Measurements from ENCODE around the gene CCDC91.
A peak's percentile ranks its signal among the peaks of the same experiment; 100 is the strongest.
"Not testable (repeated sequence)": the region's sequence is repeated elsewhere in the genome, so short reads cannot be mapped to it uniquely, and the experiment has no call there.

Gene CCDC91

DNA sequence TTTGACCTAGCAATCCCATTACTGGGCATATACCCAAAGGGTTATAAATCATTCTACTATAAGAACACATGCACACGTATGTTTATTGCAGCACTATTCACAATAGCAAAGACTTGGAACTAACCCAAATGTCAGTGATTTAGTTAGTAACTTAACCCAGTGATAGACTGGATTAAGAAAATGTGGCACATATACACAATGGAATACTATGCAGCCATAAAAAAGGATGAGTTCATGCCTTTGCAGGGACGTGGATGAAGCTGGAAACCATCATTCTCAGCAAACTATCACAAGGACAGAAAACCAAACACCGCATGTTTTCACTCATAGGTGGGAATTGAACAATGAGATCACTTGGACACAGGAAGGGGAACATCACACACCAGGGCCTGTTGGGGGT lies 189.5 kb downstream of the CCDC91 start:
- not testable (repeated sequence) for DNase-seq

DNA sequence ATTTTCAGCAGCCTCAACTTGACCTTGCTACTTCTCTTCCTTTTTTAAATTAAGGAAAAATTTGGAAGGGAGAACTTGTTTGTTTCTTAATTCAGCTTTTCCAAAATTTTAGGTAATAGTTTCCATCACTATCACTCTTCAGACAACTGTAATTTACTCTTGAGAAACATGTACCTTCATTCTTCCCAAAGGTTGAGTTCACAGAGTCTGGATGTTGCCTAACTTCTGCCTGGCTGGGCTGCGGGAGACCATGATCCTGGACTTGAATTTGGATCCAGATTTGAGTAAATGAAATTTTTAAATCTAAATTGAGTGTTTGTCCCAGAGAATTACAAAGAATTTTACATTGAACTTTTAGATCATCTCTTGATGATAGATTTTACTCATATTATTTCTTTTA lies 193.1 kb downstream of the CCDC91 start:
- no peak for DNase-seq

DNA sequence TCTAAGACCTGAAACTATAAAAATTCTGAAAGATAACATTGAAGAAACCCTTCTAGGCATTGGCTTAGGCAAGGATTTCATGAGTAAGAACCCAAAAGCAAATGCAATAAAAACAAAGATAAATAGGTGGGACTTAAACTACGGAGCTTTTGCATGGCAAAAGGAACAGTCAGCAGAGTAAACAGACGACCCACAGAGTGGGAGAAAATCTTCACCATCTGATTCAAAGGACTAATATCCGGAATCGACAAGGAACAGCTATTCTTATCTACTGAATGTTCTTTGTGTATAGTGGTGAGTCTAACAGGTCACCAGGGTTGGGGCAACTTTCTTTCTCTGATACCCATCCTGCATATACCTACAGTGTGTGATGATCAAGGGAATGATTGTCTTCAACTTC lies 198.6 kb downstream of the CCDC91 start:
- DNase-seq, result no peak

DNA sequence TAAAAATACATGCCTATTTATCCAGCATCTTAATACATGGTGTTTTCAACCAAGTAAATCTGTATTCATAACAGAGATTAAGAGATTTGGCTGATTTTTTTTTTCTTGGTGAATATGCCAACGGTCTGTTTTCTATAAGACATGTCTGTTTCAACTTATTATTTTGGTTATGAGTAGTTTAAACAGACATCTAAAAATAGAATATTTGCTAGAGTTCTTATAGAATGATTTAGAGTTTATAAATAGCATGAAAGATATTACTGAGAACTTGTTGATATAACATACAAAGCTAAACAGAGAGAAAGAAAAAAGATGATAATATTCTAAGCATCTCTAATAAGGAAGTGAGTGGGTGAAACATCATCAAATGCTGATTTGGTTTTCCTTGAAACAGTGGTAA lies 199.9 kb downstream of the CCDC91 start:
- no peak for DNase-seq

DNA sequence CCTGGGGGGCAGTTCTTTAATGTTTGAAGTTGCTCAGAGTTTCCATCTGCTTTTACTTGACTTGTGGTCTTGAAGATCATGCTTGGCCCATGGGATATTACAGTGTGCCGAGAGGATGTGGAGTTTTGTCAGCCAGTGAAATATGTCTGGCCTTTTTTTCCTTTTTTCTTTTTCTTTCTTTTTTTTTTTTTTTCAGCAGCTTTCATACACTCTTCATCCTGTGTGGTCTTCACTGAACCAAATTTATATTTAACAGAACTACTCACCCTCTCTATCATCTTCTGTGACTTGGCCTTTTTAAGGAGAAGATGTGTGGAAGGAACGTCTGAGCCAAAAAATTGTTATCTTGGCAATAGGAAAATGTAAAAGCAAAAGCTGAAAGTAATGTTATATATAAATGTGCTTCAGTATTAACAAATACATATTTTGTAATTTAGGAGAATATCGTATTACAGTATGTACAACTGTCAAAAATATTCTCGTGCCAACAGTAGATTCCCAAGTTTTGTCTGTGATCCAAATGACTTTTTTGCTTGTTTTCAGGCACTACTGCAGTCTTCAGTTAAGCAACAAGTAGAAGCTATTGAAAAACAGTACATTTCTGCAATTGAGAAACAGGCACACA lies 200.6 kb downstream of the CCDC91 start:
- no peak for DNase-seq

DNA sequence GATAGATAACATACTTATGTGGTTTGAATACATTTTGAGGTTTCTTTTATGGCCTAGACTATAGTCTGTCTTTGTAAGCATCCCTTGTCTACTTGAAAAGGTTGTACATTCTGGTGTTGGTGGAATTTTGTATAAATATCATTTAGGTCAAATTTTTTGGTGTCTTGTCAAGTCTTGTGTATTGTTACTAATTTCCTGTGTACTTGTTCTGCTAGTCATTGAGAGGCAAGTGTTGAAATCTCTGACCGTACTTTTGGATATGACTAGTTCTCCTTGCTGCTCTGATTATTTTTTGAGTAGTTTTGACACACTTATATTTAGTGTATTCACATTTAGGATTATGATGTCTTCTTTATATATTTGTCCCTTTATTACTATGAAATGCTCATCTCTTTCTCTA lies 219.6 kb downstream of the CCDC91 start:
- DNase-seq, result no peak

DNA sequence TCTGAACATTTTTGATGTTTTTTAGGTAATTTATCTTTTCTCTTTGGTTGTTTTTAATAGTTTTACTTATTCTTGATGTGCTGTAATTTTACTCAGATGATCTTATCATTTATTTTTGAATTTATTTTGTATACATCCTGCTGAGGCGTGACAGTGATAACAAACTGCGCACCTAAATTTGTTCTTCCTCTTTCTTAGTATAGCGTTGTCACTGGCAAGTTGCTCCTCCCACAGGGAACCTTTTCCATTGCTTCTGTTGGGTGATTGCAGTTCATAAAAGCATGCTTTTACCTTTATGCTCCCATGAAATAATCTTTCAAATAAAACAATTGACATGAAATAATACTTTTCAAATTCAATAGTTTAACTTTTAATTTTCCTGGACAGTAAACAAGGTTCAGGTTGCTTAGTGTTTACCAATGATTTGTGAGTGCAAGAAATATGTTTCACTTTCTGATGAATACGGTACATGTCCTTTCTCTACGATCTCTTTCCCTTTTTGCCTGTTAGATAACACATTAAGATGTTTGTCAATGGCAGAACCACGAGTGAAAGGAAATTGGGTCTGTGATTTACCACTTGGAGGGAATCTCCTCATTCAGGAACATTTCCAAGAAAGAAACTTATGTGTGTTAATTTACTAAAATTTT lies 223.3 kb downstream of the CCDC91 start:
- DNase-seq, result no peak

DNA sequence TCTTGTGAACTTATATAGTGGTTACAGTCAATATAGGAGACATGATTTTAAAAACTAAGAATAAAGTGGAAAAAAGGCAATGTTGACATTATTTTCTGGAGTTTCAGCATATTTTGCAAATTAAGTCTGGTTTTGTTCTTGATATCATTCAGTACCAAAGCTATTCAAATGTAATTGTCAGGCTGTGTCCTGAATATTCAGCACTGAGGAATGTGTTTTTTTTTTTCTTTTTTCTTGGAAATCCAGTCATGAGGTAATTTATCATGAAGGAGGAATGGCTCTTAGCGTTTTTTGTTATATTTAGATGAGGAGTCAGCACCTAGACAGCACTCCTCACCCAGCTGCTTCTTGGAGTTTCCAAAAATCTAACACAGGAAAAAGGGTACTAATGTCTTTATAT lies 225.5 kb downstream of the CCDC91 start:
- DNase-seq, result no peak

DNA sequence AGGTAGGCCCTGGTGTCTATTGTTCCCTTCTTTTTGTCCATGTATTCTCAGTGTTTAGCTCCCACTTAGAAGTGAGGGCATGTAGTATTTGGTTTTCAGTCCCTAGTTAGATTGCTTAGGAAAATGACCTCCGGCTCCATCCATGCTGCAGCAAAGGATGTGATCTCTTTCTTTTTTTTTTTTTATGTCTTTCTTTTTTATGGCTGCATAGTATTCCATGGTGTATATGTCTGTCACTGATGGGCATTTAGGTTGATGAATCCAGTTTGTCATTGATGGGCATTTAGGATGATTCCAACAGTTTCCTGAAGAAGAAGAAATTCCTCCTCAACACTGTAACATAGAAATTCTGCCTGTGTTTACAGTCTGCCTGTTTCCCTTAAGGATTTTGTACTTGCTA lies 231.1 kb downstream of the CCDC91 start:
- DNase-seq, result no peak

DNA sequence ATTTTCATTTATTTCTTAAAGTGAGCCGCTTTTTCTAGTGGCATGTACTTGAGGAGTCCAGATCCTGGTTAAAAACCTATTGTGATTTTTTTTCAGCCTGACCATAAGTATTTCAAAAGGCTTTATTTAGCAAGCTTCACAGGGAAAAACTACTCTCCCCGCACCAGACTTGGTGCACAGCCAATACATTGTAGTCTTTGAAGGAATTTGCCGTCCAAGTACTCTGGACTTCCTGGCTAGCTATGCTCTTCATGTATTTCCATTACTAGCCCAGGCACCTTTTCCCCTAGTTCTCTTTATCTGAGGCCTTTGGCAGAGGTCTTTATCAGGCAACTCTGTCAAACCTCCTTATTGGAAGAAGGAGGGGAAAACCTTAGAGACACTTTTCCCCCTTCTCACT lies 234.7 kb downstream of the CCDC91 start:
- no peak for DNase-seq

DNA sequence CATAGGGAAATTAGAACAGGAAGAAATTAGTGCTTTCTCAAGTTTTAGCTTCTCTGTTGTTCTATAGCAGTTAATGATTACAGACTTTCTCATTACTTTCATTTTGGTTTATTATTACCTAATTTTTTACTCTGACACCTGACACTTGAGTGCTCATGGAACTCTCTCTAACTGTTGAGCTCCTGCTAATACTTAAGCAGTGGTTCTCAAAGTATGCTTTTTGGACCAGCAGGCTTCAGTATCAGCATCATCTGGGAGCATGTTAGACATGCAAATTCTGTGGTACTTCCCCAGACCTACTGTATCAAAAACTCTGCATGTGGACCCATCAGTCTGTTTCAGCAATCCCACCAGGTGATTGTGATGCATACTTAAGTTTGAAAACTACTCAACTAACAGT lies 235.3 kb downstream of the CCDC91 start:
- no peak for DNase-seq

DNA sequence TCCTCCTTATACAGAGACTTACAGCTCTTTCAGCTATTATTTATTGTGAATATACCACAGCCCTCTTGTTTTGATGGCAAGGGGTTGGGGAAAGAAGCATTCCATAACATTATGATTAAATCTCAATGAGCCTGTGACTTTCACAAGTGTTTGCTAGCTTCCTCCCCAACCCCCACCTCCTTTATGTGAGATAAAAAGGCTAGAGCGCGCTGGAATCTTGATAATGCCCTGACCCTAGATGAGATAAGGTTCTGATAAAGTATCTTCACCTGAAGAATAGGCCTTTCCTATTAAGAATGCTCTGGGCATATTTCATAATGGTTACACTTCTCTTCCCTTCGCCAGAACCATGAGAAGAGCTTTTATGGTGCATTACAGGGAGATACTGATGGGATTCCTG lies 236.8 kb downstream of the CCDC91 start:
- no peak for DNase-seq

DNA sequence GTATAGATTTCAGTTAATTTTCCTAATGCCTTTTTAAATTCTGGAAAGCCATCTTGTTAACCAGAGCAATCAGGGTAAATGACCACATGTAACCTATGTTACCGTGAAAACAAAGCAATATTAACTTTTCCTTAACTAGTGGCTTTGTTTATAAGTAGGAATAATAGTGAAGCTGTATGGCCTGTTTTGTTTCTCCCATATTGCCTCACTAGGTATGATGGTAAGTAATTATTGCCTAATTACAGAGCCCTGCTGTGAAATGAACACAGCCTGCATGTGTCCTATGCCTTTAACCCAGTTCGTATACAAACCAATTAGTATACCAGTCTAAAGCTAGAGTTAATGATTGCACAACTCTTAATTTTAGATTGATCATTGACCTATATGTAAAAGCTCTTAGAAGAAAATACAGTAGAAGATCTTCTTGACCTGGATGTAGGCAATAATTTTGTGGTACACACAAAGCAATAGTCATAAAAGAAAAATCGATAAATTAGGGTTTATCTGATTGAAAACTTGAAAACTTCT lies 249.9 kb downstream of the CCDC91 start:
- no peak for DNase-seq

DNA sequence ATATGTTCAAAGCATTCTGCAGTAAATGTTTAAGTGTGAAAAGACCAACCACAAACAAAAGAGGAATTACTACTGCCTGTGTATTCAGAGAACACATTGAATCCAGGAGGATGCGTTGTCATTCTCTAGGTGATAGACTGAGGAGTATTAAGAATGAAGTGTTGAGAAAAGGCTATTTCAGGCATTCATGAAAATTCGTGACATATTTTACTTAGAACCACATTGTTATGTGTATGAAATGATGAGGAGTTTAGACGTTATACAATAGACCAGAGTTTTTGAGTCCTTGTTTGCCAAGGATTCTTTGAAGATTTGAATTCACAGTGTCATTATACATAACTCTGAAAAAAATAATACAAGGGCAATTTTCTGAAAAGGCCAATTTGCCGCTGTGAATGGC lies 251.8 kb downstream of the CCDC91 start:
- DNase-seq, result no peak

DNA sequence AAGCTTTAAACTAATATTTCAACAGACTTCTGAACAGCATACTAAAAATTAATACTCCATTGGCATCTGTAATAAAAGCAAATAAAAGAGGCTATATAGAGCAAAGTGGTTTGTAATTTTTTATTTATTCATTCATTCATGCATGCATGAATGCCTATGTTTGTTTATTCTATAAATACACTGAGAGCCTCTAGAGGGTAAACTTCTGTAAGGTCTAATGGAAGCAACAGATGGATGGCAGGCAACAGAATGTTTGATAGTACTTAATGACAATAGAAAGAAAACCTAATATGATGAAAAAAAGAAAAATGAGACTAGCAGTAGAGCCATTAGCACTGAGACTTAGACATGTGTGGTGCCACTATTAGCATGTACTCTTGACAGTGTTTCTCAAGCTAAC lies 253.1 kb downstream of the CCDC91 start:
- peak; percentile 26 for DNase-seq

DNA sequence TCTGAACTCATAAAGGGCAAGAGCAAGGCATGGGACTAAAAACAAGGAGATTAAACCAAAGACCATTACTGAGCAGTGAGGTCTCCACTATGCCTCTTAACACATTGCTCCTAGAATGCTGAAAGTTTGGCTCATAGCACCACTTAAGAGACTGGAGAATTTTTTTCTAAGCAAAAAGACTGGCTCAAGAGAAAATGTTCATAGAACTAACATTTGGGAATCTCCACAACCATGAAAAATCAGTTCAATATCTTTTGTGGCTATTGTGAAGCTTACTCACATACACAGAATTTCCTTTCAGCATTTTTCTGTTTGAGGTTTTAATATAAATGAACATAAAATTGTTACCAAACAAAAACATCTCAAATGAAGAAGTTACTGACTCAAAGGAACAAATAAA lies 255.8 kb downstream of the CCDC91 start:
- DNase-seq, result no peak

DNA sequence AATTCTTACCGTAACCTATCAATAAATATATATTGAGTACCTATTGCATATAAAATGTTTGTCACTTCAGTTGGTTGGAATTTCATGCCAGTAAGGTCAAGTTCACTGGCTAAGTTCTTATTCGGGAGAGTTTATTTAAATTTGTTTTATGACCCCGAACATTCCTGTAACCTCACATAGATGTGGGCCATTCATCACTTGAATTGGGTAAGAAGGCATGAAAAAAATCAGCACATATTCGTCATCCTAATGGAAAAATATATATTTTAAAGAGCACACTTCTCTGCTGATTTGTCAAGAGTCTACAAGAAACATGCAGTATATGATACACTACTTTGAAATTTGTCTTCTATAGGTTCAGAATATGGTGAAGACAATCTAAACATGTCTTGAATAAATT lies 263.4 kb downstream of the CCDC91 start:
- no peak for DNase-seq

DNA sequence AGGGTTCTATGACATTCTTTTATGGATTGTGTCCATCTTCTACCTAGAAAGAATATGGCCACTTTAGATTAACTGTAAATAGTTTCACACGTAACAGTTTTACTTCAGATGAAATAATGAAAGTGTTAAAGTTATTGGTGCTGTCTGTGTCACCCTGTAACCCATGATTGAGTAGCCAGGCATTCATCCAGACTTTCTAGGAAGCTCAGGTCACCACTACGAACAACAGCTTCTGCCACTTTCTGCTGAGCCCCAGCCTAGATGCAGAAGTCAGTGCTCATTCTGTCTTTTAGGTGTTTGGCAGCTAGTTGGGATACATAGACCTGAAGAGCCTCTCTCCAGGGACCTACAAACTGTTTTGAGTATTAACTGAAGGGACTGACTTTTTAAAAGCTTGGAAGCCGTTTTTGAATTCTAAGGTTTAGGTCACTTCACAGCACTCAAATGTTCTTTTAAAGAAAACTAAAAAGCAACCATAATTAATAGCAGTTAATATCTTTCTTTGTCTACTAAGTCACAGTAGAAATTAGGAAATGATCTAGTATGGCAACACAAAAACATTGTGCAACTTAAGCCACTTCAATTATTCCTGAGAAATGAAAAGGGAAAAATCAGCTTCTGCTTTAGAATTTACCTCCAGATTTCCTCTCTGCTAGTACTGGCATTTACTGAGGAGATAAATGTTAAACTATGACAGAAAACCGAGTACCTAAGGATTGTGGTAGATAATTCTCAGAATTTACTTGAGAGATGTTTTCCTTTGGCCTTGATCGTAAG lies 266.9 kb downstream of the CCDC91 start:
- no peak for DNase-seq

DNA sequence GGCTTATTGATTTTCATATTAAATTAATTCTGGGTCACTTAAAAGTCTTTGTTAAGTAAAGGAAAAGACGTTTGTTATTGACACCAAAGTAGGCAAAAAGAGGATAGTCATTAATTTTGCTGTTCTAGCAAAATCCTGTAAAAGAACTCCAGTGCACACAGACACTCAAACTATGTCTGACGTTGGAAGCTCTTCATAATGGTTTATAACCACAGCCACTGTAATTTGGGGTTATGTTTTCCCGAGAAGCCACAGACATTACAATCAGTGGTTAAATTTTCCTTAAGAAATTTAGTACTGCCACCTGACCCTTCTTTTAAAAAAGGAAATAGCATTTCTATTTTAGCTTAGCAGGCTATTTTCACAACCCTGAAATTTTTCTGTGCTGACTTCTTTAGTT lies 267.5 kb downstream of the CCDC91 start:
- no peak for DNase-seq

DNA sequence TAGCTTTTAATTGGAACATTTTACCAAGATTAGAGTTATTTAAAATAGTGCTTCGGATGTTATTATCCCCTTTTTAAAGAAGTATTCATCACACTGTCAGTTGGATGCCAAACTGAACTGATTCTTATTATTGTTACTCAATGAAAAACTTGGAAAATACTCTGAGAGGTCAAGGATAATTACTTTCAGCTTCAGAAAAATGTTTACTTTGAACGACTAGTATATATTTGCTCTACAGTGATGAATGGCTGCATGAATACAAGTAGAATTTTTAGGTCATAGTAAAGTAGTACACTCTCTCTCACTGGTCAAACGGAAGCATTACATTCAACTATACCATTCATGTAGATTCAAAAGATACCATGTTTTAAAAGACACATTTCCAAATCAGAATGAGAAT lies 269.2 kb downstream of the CCDC91 start:
- no peak for DNase-seq

DNA sequence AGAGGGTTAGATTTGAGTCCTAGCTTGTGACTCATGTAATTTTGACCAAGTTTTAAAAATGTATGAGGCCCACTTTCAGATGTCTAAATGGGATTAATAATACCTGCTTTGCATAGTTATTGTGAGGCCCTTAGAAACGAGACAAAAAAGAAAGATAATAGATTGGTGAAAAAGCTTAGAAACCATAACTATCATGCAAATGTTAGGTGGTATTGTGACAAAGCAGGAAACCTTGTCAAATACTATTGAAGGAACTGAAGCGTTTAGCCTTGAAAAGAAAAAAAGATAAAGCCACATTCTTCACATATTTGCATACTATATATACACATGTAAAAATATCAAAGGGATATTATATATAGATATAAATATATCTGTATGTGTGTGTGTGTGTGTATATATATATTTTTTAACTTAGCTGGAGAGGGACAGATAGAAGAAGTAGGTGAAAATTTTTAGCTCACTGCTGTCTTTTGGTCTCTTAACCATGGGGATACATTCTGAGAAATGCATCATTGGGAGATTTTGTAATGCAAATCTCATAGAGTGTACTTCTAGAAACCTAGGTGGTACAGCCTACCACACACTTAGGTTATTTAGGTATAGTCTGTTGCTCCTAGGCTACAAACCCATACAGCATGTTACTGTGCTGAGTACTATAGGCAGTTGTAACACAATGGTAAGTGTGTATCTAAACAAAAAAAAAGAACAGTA lies 270.3 kb downstream of the CCDC91 start:
- no peak for DNase-seq

DNA sequence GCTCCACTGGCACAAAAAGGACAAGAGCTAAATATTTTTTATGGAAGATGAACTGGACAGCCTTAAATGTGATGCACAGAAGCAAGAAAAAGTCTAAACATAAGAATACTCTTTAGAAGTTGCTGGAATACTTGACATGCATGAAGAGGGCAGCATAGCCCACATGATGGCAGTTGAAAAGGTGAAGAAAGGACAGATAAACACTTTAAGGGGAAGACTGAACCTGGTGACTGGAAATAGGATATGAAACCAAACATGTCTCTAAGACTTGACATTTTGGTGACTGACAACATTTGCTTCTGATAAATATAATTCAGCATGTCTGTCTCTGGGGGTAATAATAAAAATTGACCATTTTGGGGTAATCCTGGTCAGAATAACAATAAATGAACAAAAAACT lies 273.1 kb downstream of the CCDC91 start:
- no peak for DNase-seq

DNA sequence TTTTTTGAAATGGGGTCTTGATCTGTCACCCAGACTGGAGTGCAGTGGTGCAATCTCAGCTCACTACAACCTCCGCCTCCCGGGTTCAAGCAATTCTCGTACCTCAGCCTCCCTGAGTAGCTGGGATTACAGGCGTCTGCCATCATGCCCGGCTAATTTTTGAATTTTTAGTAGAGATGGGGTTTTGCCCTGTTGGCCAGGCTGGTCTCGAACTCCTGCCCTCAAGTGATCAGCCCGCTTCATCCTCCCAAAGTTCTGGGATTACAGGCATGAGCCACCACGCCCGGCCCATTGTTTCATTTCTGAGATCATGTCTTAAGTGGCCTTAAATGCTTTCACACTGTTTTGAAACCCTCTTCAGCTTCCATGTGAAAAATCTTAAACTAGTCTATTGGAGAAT lies 281.5 kb downstream of the CCDC91 start:
- not testable (repeated sequence) for DNase-seq

DNA sequence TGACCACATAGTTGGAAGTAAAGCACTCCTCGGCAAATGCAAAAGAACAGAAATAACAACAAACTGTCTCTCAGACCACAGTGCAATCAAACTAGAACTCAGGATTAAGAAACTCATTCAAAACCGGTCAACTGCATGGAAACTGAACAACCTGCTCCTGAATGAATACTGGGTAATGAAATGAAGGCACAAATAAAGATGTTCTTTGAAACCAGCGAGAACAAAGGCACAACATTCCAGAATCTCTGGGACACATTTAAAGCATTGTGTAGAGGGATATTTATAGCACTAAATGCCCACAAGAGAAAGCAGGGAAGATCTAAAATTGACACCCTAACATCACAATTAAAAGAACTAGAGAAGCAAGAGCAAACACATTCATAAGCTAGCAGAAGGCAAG lies 285.9 kb downstream of the CCDC91 start:
- DNase-seq, result not testable (repeated sequence)
